HG03571 (cell line): ENCODE data around the gene PSTPIP2.
"Not testable (repeated sequence)": the region's sequence is repeated elsewhere in the genome, so short reads cannot be mapped to it uniquely, and the experiment has no call there.

Source experiments
- ATAC-seq: cut with Tn5 transposase; IDR thresholded peaks from one replicate; pipeline ENCODE4 v1.9.1; 2021; ENCODE audit not compliant: unreplicated experiment

The PSTPIP2 gene

DNA sequence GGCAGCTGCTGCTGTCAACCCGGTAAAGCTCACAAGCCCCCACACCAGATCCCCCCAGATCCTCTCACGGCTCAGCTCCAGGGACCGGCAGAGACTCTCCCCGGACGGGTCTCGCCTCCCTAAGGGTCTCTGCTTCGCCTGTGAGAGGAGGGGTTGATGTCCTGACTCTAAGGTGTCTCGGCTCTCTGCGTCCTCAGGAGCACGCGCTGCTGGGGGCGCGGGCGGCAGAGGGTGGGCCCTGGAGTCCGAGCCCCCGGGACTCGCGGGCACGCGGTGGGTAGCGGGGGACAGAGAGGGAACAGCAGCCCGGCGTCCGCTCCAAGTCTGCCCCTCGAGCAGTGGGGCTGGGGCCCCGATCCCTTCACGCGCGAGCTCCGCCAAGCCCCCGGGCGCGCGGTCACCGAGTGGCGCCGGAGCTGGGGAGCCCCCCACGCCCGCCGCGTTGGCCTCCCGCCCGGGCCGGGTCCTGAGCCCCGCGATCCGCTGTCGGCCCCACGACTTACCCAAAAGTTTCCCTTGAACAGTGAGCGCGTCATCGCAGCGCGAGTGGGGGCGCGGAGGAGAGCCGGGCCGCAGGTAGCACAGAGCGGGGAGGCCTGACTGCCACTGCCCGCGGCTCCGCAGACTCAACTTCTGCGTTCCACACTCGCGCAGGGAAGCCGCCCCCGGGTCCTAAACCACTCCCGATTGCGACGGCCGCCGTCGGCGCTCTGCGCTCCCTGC, at the start of gene PSTPIP2:
Gene PSTPIP2, minus strand, starts transcription at position 608 of the 723 bp plus-strand sequence. Its CDS starts 72 bp downstream, at position 536.
- peak; percentile 62 for ATAC-seq

DNA sequence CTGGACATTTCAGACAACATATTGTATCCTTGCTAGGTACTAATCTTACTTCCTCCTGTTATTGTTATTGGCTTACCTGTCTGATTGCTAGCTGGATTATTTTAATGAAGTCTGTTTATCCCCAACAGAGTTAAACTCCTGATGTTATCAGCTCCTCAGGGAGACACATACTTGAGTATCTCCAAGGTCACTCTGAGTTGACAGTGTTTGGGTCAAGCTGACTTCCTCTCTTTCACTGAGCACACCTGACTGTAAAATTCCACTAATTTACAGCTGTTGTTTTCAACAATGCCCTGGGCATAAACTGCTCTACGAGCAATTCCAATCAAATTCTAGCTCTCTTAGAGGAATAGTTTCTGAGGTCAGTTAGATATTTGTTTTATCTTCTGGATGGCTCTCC, 41.7 kb upstream of the PSTPIP2 start:
- no peak for ATAC-seq

DNA sequence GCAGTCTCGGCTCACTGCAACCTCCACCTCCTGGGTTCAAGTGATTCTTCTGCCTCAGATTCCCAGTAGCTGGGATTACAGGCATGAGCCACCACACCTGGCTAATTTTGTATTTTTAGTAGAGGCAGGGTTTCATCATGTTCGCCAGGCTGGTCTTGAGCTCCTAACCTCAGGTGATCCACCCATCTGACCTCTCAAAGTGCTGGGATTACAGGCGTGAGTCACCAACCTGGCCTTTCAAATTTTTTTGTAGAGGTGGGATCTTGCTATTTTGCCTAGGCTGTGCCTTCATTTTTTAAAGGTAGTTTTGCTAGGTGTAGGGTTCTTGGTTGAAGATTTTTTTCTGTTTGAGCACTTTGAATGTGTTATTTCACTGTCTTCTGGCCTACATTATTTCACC, 38.3 kb upstream of the PSTPIP2 start:
- ATAC-seq = no peak

DNA sequence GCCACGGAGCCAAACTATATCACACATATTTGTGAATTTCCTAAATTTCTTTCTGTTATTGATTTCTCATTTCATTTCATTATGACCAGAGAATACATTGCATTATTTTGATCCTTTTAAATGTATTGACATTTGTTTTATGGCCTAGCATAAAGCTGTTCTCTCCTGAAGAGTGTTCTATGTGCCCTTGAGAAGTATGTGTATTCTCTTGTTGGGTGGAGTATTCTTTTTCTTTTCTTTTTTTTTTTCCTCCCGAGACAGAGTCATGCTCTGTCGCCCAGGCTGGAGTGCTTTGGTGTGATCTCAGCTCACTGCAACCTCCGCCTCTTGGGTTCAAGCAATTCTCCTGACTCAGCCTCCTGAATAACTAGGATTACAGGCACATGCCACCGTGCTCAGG, 37.3 kb upstream of the PSTPIP2 start:
- ATAC-seq = no peak

- peak; percentile 89 for ATAC-seq
These were observed 32.3 kb upstream of the PSTPIP2 start, which contains the start of gene HAUS1 for GRCh38 chr18:46104128-46104911. Gene HAUS1 (plus strand): TSS chr18:46104385. CDS start chr18:46104412, 27 bp downstream.

- no peak for ATAC-seq
These were observed 27.4 kb upstream of the PSTPIP2 start for GRCh38 chr18:46099463-46099862.

GRCh38 chr18:46098616-46098933, 26.5 kb upstream of the PSTPIP2 start:
- no peak for ATAC-seq

- peak; percentile 79 for ATAC-seq
These were observed 25.9 kb upstream of the PSTPIP2 start, which contains the start of gene ATP5F1A for GRCh38 chr18:46097801-46098615. Gene ATP5F1A (minus strand): TSS chr18:46098296. CDS start chr18:46098231, 65 bp downstream.

DNA sequence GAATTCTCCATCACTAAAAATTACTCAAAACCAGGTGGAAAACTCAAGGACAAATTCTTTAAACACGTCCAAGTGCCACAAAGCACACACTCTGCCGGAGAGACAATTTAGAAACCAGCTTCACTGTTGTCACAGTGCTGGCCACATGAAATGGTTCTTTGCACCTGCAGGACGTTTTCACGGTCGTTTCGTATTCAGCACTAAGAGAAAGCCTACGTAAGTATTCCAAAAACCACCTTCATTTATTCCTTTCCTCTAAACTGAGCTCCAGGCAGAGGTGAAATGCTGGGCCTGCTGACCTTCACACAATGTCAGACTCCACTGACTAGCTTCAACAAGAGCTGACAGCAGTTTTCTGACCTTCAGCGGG, 25.4 kb upstream of the PSTPIP2 start:
- ATAC-seq = peak; percentile 21

- ATAC-seq = no peak
These were observed 24.7 kb upstream of the PSTPIP2 start for GRCh38 chr18:46096651-46097300.

GRCh38 chr18:46095532-46095931, 23.5 kb upstream of the PSTPIP2 start:
- ATAC-seq = no peak

DNA sequence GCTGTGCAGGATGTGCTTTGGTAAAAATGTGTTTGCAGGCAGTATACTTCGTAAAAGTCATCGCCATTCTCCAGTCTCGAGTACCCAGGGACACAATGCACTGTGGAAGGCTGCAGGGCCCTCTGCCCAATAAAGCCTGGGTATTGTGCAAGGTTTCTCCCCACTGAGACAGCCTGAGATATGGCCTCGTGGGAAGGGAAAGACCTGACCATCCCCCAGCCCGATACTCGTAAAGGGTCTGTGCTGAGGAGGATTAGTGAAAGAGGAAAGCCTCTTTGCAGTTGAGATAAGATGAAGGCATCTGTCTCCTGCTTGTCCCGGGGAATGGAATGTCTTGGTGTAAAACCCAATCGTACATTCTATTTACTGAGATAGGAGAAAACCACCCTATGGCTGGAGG, 16.4 kb upstream of the PSTPIP2 start:
- ATAC-seq = not testable (repeated sequence)

DNA sequence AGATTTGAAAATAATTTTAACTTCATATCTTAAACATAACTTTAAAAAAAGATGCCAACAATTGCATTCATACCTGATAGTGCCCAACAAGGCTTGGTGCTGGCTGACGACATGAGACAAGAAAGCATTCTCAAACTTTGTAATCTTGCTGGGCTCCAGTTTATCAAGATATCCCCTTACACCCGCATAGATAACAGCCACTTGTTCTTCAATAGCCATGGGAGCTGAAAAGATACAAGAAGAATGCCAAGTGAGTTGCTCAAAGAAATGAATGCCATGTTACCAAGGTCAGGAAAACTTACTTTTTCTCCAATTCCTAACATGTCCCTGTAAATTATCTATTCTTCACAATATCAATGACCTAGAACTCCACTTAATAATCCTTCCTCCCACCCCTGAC, 12.4 kb upstream of the PSTPIP2 start:
- ATAC-seq = no peak

DNA sequence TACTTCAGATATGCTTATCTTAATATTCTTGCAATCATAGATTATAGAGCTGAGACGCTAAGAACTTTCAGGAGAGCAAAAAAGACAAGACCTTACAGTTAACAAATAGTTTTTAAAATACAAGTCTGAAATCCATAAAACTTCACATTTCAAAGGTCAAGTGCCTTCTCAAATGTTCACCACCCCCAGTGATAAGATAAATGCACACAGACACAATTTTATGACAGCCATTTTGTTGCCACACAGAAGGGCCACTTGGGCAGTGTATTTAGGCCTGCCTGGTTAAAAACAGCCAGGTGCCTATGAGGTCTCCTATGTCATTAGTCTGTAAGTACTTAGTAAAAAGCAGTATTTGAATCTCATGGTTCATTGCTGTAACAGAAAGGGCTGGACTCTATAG, 8.1 kb upstream of the PSTPIP2 start:
- no peak for ATAC-seq

- no peak for ATAC-seq
These were observed 7.3 kb upstream of the PSTPIP2 start for GRCh38 chr18:46079336-46079735.

GRCh38 chr18:46073474-46074331, 1.6 kb upstream of the PSTPIP2 start:
- ATAC-seq = no peak

DNA sequence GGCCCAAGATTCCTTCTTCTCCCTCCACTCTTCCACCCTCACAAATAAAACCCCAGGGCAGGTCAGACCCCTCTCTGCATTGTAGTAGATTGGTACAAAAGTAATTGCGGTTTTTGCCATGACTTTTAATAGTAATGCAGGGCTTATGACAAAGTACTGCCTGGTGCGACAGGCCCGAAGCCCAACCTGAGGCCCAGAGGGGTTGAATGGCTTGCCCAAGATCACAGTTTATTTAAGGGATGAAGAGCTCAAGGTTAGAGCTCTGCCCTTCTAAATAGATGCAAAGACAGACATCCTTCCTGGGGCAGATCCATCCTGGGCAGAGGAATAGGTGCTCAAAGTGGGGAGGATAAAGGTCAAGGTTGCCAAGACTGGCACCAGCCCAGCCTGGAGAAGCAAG, 899 bp upstream of the PSTPIP2 start:
- no peak for ATAC-seq

GRCh38 chr18:46072376-46072867, 362 bp upstream of the PSTPIP2 start:
- no peak for ATAC-seq

GRCh38 chr18:46070815-46071652, 1.0 kb downstream of the PSTPIP2 start:
- no peak for ATAC-seq
